Coronary artery (tissue), 2 donors: Measurements from ENCODE around the gene VRTN.
"Not testable (repeated sequence)": the region's sequence is repeated elsewhere in the genome, so short reads cannot be mapped to it uniquely, and the experiment has no call there.

Experiments
- DNase-seq: peaks from one replicate; pipeline ENCODE4 v3.0.0-alpha.2; 2017; ENCODE audit warnings: low spot score
- H3K27ac ChIP-seq, 2 donors: fragments of 200-600 bp; sonication (generic); one replicate each; pipeline ENCODE4 v1.5.1; 2016 to 2019
- H3K4me3 ChIP-seq: fragments of 200-600 bp; sonication (generic); 2 replicates; pipeline ENCODE4 v1.5.1; 2016; ENCODE audit warnings: mild to moderate bottlenecking, moderate library complexity
- CTCF ChIP-seq: fragments of 200-600 bp; sonication (generic); IDR thresholded peaks from one replicate; pipeline ENCODE4 v1.5.1; 2019; ENCODE audit warnings: antibody characterized with exemption

Gene VRTN

DNA sequence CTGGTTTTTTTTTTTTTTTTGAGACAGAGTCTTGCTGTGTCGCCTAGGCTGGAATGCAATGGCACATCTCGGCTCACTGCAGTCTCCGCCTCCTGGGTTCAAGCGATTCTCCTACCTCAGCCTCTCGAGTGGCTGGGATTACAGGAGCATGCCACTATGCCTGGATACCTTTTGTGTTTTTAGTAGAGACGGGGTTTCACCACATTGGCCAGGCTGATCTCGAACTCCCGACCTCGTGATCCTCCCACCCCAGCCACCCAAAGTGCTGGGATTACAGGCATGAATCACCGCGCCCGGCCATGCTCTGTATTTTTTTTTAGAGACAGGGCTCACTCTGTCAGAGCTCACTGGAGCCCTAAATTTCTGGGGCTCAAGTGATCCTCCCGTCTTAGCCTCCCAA, 32.6 kb downstream of the VRTN start:
- TF ChIP-seq CTCF = no peak
- DNase-seq = no peak
- no peak overlapping the region for H3K4me3 ChIP-seq
- no peak overlapping the region for H3K27ac ChIP-seq

DNA sequence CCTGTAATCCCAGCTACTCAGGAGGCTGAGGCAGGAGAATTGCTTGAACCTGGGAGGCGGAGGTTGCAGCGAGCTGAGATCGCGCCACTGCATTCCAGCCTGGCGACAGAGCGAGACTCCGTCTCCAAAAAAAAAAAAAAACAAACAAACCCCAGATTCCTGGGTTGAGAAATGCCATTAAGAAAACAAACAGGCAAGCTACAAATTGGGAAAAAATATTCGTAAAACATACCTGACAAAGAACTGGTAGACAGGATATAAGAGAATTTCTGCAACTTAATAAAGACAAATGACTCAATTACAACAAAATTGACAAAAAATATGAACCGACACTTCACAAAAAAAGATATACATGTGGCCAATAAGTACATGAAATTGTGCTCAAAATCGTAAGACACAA, 33.3 kb downstream of the VRTN start:
- H3K27ac ChIP-seq, H3K4me3 ChIP-seq, DNase-seq: not testable (repeated sequence)

GRCh38 chr14:74382231-74382630, 34.0 kb downstream of the VRTN start:
- TF ChIP-seq CTCF = no peak

GRCh38 chr14:74389980-74390379, 41.7 kb downstream of the VRTN start:
- DNase-seq = no peak
- Histone ChIP-seq H3K27ac (no peak overlapping the region), H3K4me3 (no peak overlapping the region)
- no peak for TF ChIP-seq CTCF

More at GRCh38 chr14:74382231-74382630, 34.0 kb downstream of the VRTN start:
- H3K27ac ChIP-seq = no peak overlapping the region
- no peak overlapping the region for H3K4me3 ChIP-seq
- DNase-seq = no peak

DNA sequence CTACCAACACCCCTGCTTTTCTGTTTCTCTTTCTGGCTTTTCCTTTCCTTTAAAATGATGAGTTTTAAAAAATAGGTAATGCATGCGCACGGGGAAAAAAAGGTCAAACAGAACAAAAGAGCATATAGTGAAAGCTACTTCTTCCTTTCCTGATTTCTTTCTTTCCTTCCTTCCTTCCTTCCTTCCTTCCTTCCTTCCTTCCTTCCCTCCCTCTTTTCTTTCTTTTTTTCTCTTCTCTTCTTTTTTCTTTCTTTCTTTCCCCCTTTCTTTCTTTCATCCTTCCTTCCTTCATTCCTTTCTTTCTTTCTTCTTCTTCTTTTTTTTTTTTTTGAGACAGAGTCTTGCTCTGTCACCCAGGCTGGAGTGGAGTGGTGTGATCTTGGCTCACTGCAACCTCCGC, 42.2 kb downstream of the VRTN start:
- not testable (repeated sequence) for H3K27ac ChIP-seq, DNase-seq, H3K4me3 ChIP-seq

DNA sequence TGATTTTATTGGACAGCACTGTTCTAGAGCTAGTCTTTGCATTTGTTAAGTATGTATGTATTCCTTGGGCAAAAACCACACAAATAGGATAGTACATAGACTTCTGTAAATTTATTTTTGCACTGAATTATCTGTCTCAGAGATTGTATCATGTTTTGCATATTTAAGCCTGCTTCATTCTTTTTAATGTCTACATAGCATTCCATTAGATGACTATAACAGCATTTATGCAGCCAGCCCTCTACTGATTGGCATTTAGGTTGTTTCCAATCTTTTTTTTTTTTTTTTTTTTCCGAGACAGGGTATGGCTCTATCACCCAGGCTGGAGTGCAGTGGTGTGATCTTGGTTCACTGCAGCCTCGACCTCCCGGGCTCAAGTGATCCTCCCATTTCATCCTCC, 43.2 kb downstream of the VRTN start:
- Histone ChIP-seq H3K27ac (no peak overlapping the region), H3K4me3 (no peak overlapping the region)
- no peak for TF ChIP-seq CTCF
- no peak for DNase-seq

DNA sequence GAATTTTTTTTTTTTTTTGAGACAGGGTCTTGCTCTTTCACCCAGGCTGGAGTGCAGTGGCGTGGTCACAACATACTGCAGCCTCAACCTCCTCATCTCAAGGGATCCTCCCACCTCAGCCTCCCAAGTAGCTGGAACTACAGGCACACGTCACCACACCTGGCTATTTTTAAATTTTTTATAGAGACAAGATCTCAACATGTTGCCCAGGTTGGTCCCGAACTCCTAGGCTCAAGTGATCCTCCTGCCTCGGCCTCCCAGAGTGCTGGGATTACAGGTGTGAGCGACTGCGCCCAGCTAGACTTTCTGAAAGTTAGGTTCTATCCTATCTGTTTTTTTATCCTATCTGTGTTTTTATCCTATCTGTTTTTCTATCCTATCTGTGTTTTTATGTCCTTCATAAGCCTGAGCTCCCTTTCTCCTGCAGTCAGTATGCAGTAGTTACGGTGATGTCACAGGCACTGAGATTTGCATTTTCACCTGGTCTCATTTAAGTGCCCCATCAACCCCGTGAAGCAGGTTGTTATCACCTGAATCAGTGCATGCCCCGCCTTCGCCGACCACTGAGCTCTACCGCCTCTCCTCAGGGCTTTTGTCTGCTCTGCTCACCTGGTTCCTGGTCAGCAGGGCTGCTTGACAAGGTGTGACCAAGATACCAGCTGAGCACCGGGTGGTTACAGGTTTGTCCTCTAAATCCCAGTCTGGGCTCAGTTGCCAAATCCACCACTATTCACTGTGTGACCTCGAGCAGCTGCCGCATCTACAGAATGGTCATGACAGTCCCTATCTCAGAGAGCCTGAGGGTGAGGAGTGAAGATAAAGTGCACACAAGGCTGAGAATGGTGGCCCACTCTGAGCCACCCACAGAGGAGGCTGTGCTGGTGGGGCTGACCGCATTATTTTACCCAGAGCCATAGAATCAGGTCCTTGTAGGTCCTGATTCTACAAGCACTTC, 44.6 kb downstream of the VRTN start:
- no peak for DNase-seq
- TF ChIP-seq CTCF = no peak
- no peak overlapping the region for H3K4me3 ChIP-seq
- H3K27ac ChIP-seq = no peak overlapping the region

DNA sequence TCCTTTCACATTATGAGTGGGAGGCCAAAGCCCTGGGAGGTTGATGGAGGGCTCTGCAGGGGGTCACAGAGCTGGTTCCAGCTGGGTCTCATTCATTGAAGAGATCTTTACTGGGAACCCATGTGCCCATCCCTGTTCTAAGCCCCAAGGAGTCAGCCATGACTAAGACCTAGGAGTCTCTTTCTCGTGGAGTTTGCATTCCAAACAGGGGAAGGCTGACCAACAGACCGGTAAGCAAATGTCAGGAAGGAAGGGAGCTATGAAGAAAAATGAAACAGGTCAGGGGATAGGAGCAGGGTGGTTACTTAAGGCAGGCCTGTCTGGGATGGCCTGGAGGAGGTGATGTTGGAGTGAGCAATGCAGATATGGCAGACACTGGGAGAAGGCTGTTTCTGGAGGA, 46.3 kb downstream of the VRTN start:
- H3K4me3 ChIP-seq = no peak overlapping the region
- no peak overlapping the region for H3K27ac ChIP-seq
- no peak for TF ChIP-seq CTCF
- DNase-seq = no peak
